K562 (cell line): ENCODE results near the gene LRRC26. TPM values are rescaled to one million over a fixed set of nuclear protein-coding genes. Genes with fewer than 3 reads are reported as not detected.

Experiments
- AFF4 ChIP-seq: sonication (generic); formaldehyde crosslinking; IDR thresholded peaks from 2 replicates; pipeline ENCODE4 v1.8.0; 2023; ENCODE audit warnings: mild to moderate bottlenecking, missing genetic modification reagents
- ATF7 ChIP-seq: fragments of 450-650 bp; IDR thresholded peaks from 2 replicates; pipeline ENCODE4 v1.7.1; 2014; ENCODE audit warnings: mild to moderate bottlenecking, moderate library complexity
- BRF1 ChIP-seq: IDR thresholded peaks from 3 replicates; pipeline ENCODE4 v1.6.1; 2011; ENCODE audit warnings: borderline replicate concordance, mild to moderate bottlenecking; ENCODE audit not compliant: insufficient read length; ENCODE audit errors: extremely low read depth
- E4F1 ChIP-seq: fragments of 250-450 bp; sonication (Bioruptor Pico); IDR thresholded peaks from 2 replicates; pipeline ENCODE4 v1.5.0; 2021; ENCODE audit warnings: mild to moderate bottlenecking, borderline replicate concordance
- FOXA3 ChIP-seq, 2 experiments: fragments of 450-650 bp in 1 of 2; sonication (generic) in 1 of 2; formaldehyde crosslinking; IDR thresholded peaks in 1 of 2; conservative IDR thresholded peaks in 1 of 2; 2 replicates each; pipeline versions ENCODE4 v1.4.0 to v1.8.0; 2020 to 2022; ENCODE audit warnings: mild to moderate bottlenecking in 2 of 2, missing genetic modification reagents in 1 of 2
- FOXJ2 ChIP-seq: fragments of 200-800 bp; sonication (Bioruptor generic); IDR thresholded peaks from 2 replicates; pipeline ENCODE4 v1.6.1; 2016; ENCODE audit warnings: missing genetic modification characterization, missing compliant biosample characterization
- JUNB ChIP-seq: fragments of 450-650 bp; formaldehyde crosslinking; conservative IDR thresholded peaks from 2 replicates; pipeline ENCODE4 v1.4.0; 2020; ENCODE audit warnings: mild to moderate bottlenecking
- KLF1 ChIP-seq: fragments of 450-650 bp; IDR thresholded peaks from 2 replicates; pipeline ENCODE4 v1.6.1; 2016; ENCODE audit warnings: missing genetic modification characterization, missing compliant biosample characterization
- LARP7 ChIP-seq: fragments of 450-650 bp; IDR thresholded peaks from 2 replicates; pipeline ENCODE4 v1.6.1; 2016
- POLR2AphosphoS5 ChIP-seq: IDR thresholded peaks from 2 replicates; pipeline ENCODE4 v1.6.1; 2011; ENCODE audit warnings: mild to moderate bottlenecking, low read depth, low read length, moderate library complexity; ENCODE audit not compliant: control insufficient read depth, insufficient read depth
- RCOR1 ChIP-seq, 2 experiments: IDR thresholded peaks; 2 replicates each; pipeline ENCODE4 v1.6.1; 2012; ENCODE audit warnings: low read depth in 2 of 2, low read length in 2 of 2, borderline replicate concordance in 1 of 2, improper control_type of control experiment in 1 of 2
- SRF ChIP-seq, 2 experiments: fragments of 250-450, 450-650 bp in 1 of 2; sonication (Bioruptor Pico) in 1 of 2; sonication (generic) in 1 of 2; formaldehyde crosslinking; IDR thresholded peaks; 2 replicates each; pipeline versions ENCODE4 v1.5.0 to v1.5.1; 2020 to 2022; ENCODE audit warnings: mild to moderate bottlenecking in 1 of 2, missing genetic modification reagents in 1 of 2
- TEAD4 ChIP-seq, 2 experiments: sonication (generic) in 1 of 2; formaldehyde crosslinking in 1 of 2; IDR thresholded peaks; 2 replicates each; pipeline versions ENCODE4 v1.6.1 to v1.8.0; 2012 to 2022; ENCODE audit warnings: borderline replicate concordance in 1 of 2, inconsistent platforms in 1 of 2, low read length in 1 of 2, mild to moderate bottlenecking in 1 of 2, missing genetic modification reagents in 1 of 2
- ZBTB7A ChIP-seq: IDR thresholded peaks from 2 replicates; pipeline ENCODE4 v1.6.1; 2011; ENCODE audit warnings: low read depth, mild to moderate bottlenecking, low read length, moderate library complexity, borderline replicate concordance; ENCODE audit not compliant: control insufficient read depth
- ZFP30 ChIP-seq: fragments of 250-450 bp; sonication (Bioruptor Pico); IDR thresholded peaks from 2 replicates; pipeline ENCODE4 v1.8.0; 2022; ENCODE audit warnings: moderate library complexity, mild to moderate bottlenecking, inconsistent platforms, borderline replicate concordance
- ZNF12 ChIP-seq: sonication (generic); formaldehyde crosslinking; IDR thresholded peaks from 2 replicates; pipeline ENCODE4 v1.4.0; 2020; ENCODE audit warnings: mild to moderate bottlenecking, missing genetic modification reagents
- ZNF280B ChIP-seq: fragments of 250-450 bp; sonication (Bioruptor Pico); IDR thresholded peaks from 2 replicates; pipeline ENCODE4 v1.5.1; 2021; ENCODE audit warnings: mild to moderate bottlenecking
- polyA plus RNA-seq, 8 experiments: library from polyadenylated mRNA; depleted of rRNA in 4 of 8; stranded (reverse) in 5 of 8; unstranded in 3 of 8; fragments of >200 nt; fragmentation: Nextera tagmentation in 2 of 8; fragmentation: Illumina TruSeq in 1 of 8; extraction: Ambion mirVana in 2 of 8; extraction: Trizol in 1 of 8; gene quantifications; 2 replicates each; pipeline versions ENCODE4 v1.2.1 to v1.2.3, GENCODE V29; 2011 to 2014; ENCODE audit warnings: inconsistent platforms in 1 of 8, missing spikeins in 1 of 8
- total RNA-seq, 7 experiments: library from RNA; depleted of rRNA in 6 of 7; stranded (reverse); fragments of >200 nt in 6 of 7; fragmentation: Illumina TruSeq in 2 of 7; extraction: Trizol in 2 of 7; gene quantifications; 2 replicates each; pipeline versions ENCODE4 v1.2.1 to v1.2.3, GENCODE V29; 2011 to 2021; ENCODE audit warnings: low replicate concordance in 1 of 7

The LRRC26 gene
- total and polyA plus RNA-seq, 9 of the 15 experiments (the other 6 are each of a cell fraction or from before 2014, with no cell fraction given), result not detected

GRCh38 chr9:137176302-137177182 is 6.7 kb upstream of the LRRC26 start (continued):
- TF ChIP-seq FOXJ2 (tag), result no peak
- TF ChIP-seq ZBTB7A, result peak; percentile 17; the same call in 1 of the 2 replicates
- TF ChIP-seq POLR2AphosphoS5, result peak; percentile 12; the same call in 1 of the 2 replicates
- no peak for TF ChIP-seq FOXA3 (CRISPR knock-in tag; conservative IDR thresholded peaks at IDR 0.05 in 1 of 2, IDR thresholded peaks at IDR 0.05 in 1 of 2)
- TF ChIP-seq AFF4 (CRISPR knock-in tag), result no peak
- TF ChIP-seq RCOR1 (IDR thresholded peaks at IDR 0.05; ENCODE audit: borderline replicate concordance in 1 of 2, low read depth in 2 of 2, low read length in 2 of 2), result peak in 1 of 2 experiments; percentile 49; a peak in 1 of 4 replicates
- TF ChIP-seq BRF1, result no peak
- no peak for TF ChIP-seq SRF (CRISPR knock-in tag; IDR thresholded peaks at IDR 0.05)
- no peak for TF ChIP-seq ZFP30 (CRISPR knock-in tag)
- no peak for TF ChIP-seq ZNF280B
- no peak for TF ChIP-seq ZNF12 (CRISPR knock-in tag)
- TF ChIP-seq LARP7, result no peak
- TF ChIP-seq KLF1 (tag), result no peak
- TF ChIP-seq E4F1 (CRISPR knock-in tag), result no peak
- 0 out of 2 replicates have a peak, but pooled peaks have one; percentile 7 for TF ChIP-seq TEAD4 (IDR thresholded peaks at IDR 0.05; ENCODE audit: low read length)
- no peak for TF ChIP-seq TEAD4 (CRISPR knock-in tag; IDR thresholded peaks at IDR 0.05; ENCODE audit: borderline replicate concordance)
- TF ChIP-seq JUNB, result no peak
- no peak for TF ChIP-seq ATF7
